Measurements from ENCODE around the gene MXRA7.

MXRA7 gene

GRCh38 chr17:76670020-76670717 lies 40.6 kb downstream of the MXRA7 start:
- peaks cover 23% of the 10 kb centered on the region for H3K4me1 ChIP-seq (ENCODE audit: control insufficient read depth, insufficient read depth, low read length)
- H3K4me2 ChIP-seq (ENCODE audit: low read length) = no peak overlapping the region
- no peaks in the 10 kb centered on the region for H3K9me3 ChIP-seq (replicated peaks; ENCODE audit: low read length)
- H3K9ac ChIP-seq (ENCODE audit: low read depth, low read length) = no peak overlapping the region
- H3K4me3 ChIP-seq (ENCODE audit: low read length) = no peak overlapping the region
- H3K36me3 ChIP-seq (ENCODE audit: insufficient read depth, low read length) = peaks cover 7% of the 10 kb centered on the region
- peaks cover 3% of the 10 kb centered on the region for H3K27me3 ChIP-seq (ENCODE audit: control insufficient read depth, insufficient read depth, low read length)

GRCh38 chr17:76667786-76668453 lies 42.8 kb downstream of the MXRA7 start:
- Histone ChIP-seq H3K4me1 (ENCODE audit: control insufficient read depth, insufficient read depth, low read length) (peaks cover 23% of the 10 kb centered on the region), H3K4me3 (ENCODE audit: low read length) (no peak overlapping the region), H3K9ac (ENCODE audit: low read depth, low read length) (no peak overlapping the region)

GRCh38 chr17:76667491-76667755 lies 43.3 kb downstream of the MXRA7 start:
- Histone ChIP-seq H3K4me1 (ENCODE audit: control insufficient read depth, insufficient read depth, low read length) (peaks cover 19% of the 10 kb centered on the region), H3K9ac (ENCODE audit: low read depth, low read length) (no peak overlapping the region), H3K27me3 (ENCODE audit: control insufficient read depth, insufficient read depth, low read length) (peaks cover 9% of the 10 kb centered on the region), H3K9me3 (replicated peaks; ENCODE audit: low read length) (no peaks in the 10 kb centered on the region), H3K36me3 (ENCODE audit: insufficient read depth, low read length) (no peaks in the 10 kb centered on the region), H3K4me2 (ENCODE audit: low read length) (no peak overlapping the region), H3K4me3 (ENCODE audit: low read length) (no peak overlapping the region)

More at GRCh38 chr17:76667786-76668453, 42.8 kb downstream of the MXRA7 start:
- no peaks in the 10 kb centered on the region for H3K36me3 ChIP-seq (ENCODE audit: insufficient read depth, low read length)
- H3K9me3 ChIP-seq (replicated peaks; ENCODE audit: low read length) = no peaks in the 10 kb centered on the region
- H3K4me2 ChIP-seq (ENCODE audit: low read length) = no peak overlapping the region
- peaks cover 9% of the 10 kb centered on the region for H3K27me3 ChIP-seq (ENCODE audit: control insufficient read depth, insufficient read depth, low read length)

- Histone ChIP-seq H3K9me3 (replicated peaks; ENCODE audit: low read length) (no peaks in the 10 kb centered on the region), H3K4me1 (ENCODE audit: control insufficient read depth, insufficient read depth, low read length) (no peaks in the 10 kb centered on the region), H3K9ac (ENCODE audit: low read depth, low read length) (no peak overlapping the region), H3K4me2 (ENCODE audit: low read length) (no peak overlapping the region), H3K27me3 (ENCODE audit: control insufficient read depth, insufficient read depth, low read length) (peaks cover 27% of the 10 kb centered on the region), H3K36me3 (ENCODE audit: insufficient read depth, low read length) (no peaks in the 10 kb centered on the region), H3K4me3 (ENCODE audit: low read length) (no peak overlapping the region)
These were observed 50.1 kb downstream of the MXRA7 start for GRCh38 chr17:76660656-76661042.

- Histone ChIP-seq H3K9me3 (replicated peaks; ENCODE audit: low read length) (no peaks in the 10 kb centered on the region), H3K4me3 (ENCODE audit: low read length) (no peak overlapping the region), H3K4me1 (ENCODE audit: control insufficient read depth, insufficient read depth, low read length) (no peaks in the 10 kb centered on the region), H3K36me3 (ENCODE audit: insufficient read depth, low read length) (no peaks in the 10 kb centered on the region), H3K4me2 (ENCODE audit: low read length) (no peak overlapping the region), H3K9ac (ENCODE audit: low read depth, low read length) (no peak overlapping the region), H3K27me3 (ENCODE audit: control insufficient read depth, insufficient read depth, low read length) (peaks cover 27% of the 10 kb centered on the region)
These were observed 50.7 kb downstream of the MXRA7 start for GRCh38 chr17:76659928-76660655.

- no peak overlapping the region for H3K4me3 ChIP-seq (ENCODE audit: low read length)
- H3K9me3 ChIP-seq (replicated peaks; ENCODE audit: low read length) = no peaks in the 10 kb centered on the region
- H3K9ac ChIP-seq (ENCODE audit: low read depth, low read length) = no peak overlapping the region
- no peaks in the 10 kb centered on the region for H3K36me3 ChIP-seq (ENCODE audit: insufficient read depth, low read length)
- no peak overlapping the region for H3K4me2 ChIP-seq (ENCODE audit: low read length)
- peaks cover 20% of the 10 kb centered on the region for H3K27me3 ChIP-seq (ENCODE audit: control insufficient read depth, insufficient read depth, low read length)
- no peaks in the 10 kb centered on the region for H3K4me1 ChIP-seq (ENCODE audit: control insufficient read depth, insufficient read depth, low read length)
These were observed 52.5 kb downstream of the MXRA7 start for GRCh38 chr17:76658242-76658662.

GRCh38 chr17:76657505-76658241 lies 53.1 kb downstream of the MXRA7 start:
- Histone ChIP-seq H3K9me3 (replicated peaks; ENCODE audit: low read length) (no peaks in the 10 kb centered on the region), H3K36me3 (ENCODE audit: insufficient read depth, low read length) (no peaks in the 10 kb centered on the region), H3K4me2 (ENCODE audit: low read length) (no peak overlapping the region), H3K9ac (ENCODE audit: low read depth, low read length) (no peak overlapping the region), H3K4me3 (ENCODE audit: low read length) (no peak overlapping the region), H3K27me3 (ENCODE audit: control insufficient read depth, insufficient read depth, low read length) (peaks cover 20% of the 10 kb centered on the region), H3K4me1 (ENCODE audit: control insufficient read depth, insufficient read depth, low read length) (no peaks in the 10 kb centered on the region)

GRCh38 chr17:76654408-76654807 lies 56.4 kb downstream of the MXRA7 start:
- Histone ChIP-seq H3K9me3 (replicated peaks; ENCODE audit: low read length) (no peaks in the 10 kb centered on the region), H3K4me3 (ENCODE audit: low read length) (no peak overlapping the region), H3K4me1 (ENCODE audit: control insufficient read depth, insufficient read depth, low read length) (no peaks in the 10 kb centered on the region), H3K4me2 (ENCODE audit: low read length) (no peak overlapping the region), H3K36me3 (ENCODE audit: insufficient read depth, low read length) (no peaks in the 10 kb centered on the region), H3K27me3 (ENCODE audit: control insufficient read depth, insufficient read depth, low read length) (peaks cover 20% of the 10 kb centered on the region), H3K9ac (ENCODE audit: low read depth, low read length) (no peak overlapping the region)

GRCh38 chr17:76650504-76650903 lies 60.3 kb downstream of the MXRA7 start:
- Histone ChIP-seq H3K4me3 (ENCODE audit: low read length) (no peak overlapping the region), H3K36me3 (ENCODE audit: insufficient read depth, low read length) (no peaks in the 10 kb centered on the region), H3K9me3 (replicated peaks; ENCODE audit: low read length) (no peaks in the 10 kb centered on the region), H3K9ac (ENCODE audit: low read depth, low read length) (no peak overlapping the region), H3K4me1 (ENCODE audit: control insufficient read depth, insufficient read depth, low read length) (no peaks in the 10 kb centered on the region), H3K27me3 (ENCODE audit: control insufficient read depth, insufficient read depth, low read length) (peaks cover 29% of the 10 kb centered on the region), H3K4me2 (ENCODE audit: low read length) (no peak overlapping the region)

- H3K4me3 ChIP-seq (ENCODE audit: low read length) = no peak overlapping the region
- no peaks in the 10 kb centered on the region for H3K9me3 ChIP-seq (replicated peaks; ENCODE audit: low read length)
- H3K4me1 ChIP-seq (ENCODE audit: control insufficient read depth, insufficient read depth, low read length) = no peaks in the 10 kb centered on the region
- H3K9ac ChIP-seq (ENCODE audit: low read depth, low read length) = no peak overlapping the region
- peaks cover 50% of the 10 kb centered on the region for H3K27me3 ChIP-seq (ENCODE audit: control insufficient read depth, insufficient read depth, low read length)
- no peaks in the 10 kb centered on the region for H3K36me3 ChIP-seq (ENCODE audit: insufficient read depth, low read length)
- no peak overlapping the region for H3K4me2 ChIP-seq (ENCODE audit: low read length)
These were observed 64.1 kb downstream of the MXRA7 start for GRCh38 chr17:76646712-76647111.

- Histone ChIP-seq H3K9me3 (replicated peaks; ENCODE audit: low read length) (no peaks in the 10 kb centered on the region), H3K27me3 (ENCODE audit: control insufficient read depth, insufficient read depth, low read length) (peaks cover 50% of the 10 kb centered on the region), H3K9ac (ENCODE audit: low read depth, low read length) (no peak overlapping the region), H3K36me3 (ENCODE audit: insufficient read depth, low read length) (no peaks in the 10 kb centered on the region), H3K4me3 (ENCODE audit: low read length) (no peak overlapping the region), H3K4me1 (ENCODE audit: control insufficient read depth, insufficient read depth, low read length) (no peaks in the 10 kb centered on the region), H3K4me2 (ENCODE audit: low read length) (no peak overlapping the region)
These were observed 65.3 kb downstream of the MXRA7 start for GRCh38 chr17:76645481-76645880.
